Panc1 (cell line): ENCODE data around the gene IGFLR1. TPM values are rescaled to one million over a fixed set of nuclear protein-coding genes. Genes with fewer than 3 reads are reported as not detected.

Experiments used
- ATAC-seq: fragments of 200-7000 bp; cut with Tn5 transposase; 2 replicates; pipeline ENCODE4 v1.9.1; 2020; ENCODE audit warnings: mild to moderate bottlenecking, moderate library complexity
- BruUV-seq: library from RNA; stranded (reverse); fragments of 400-500 nt; replicated peaks from 2 replicates; lab custom pipeline; 2021; lab: Mats Ljungman, UMichigan
- CTCF ChIA-PET: fragments of 300-600 bp; sonication (Branson Sonifier 250); formaldehyde crosslinking; loops from one replicate; lab custom pipeline; 2022; ENCODE audit warnings: antibody characterized with exemption; lab: Charles Lee
- POLR2A ChIA-PET: fragments of 300-600 bp; sonication (Branson Sonifier 250); formaldehyde crosslinking; loops from one replicate; lab custom pipeline; 2022; ENCODE audit warnings: antibody characterized with exemption; lab: Charles Lee
- DNase-seq: peaks from one replicate; pipeline ENCODE4 v3.0.0-alpha.2; 2010; ENCODE audit warnings: low read depth, low spot score
- H3K27ac ChIP-seq: 2 replicates; pipeline ENCODE4 v1.5.1; 2011; ENCODE audit warnings: mild to moderate bottlenecking, low read length, inconsistent platforms
- H3K27me3 ChIP-seq: fragments of 200-500 bp; sonication (Bioruptor generic); 2 replicates; pipeline ENCODE4 v1.6.0; 2014; ENCODE audit warnings: low read length, inconsistent platforms; ENCODE audit not compliant: control insufficient read depth, insufficient read depth
- H3K36me3 ChIP-seq: fragments of 200-500 bp; sonication (Bioruptor generic); 2 replicates; pipeline ENCODE4 v1.5.1; 2014; ENCODE audit warnings: inconsistent platforms, mild to moderate bottlenecking, low read length, moderate library complexity; ENCODE audit not compliant: control insufficient read depth, insufficient read depth
- H3K4me1 ChIP-seq: 2 replicates; pipeline ENCODE4 v1.5.1; 2011; ENCODE audit warnings: inconsistent platforms, mild to moderate bottlenecking, low read length, moderate library complexity; ENCODE audit not compliant: control insufficient read depth, insufficient read depth
- H3K4me3 ChIP-seq, 2 experiments: 2 replicates each; pipeline ENCODE4 v1.5.1; 2011 to 2012; ENCODE audit warnings: low read depth in 2 of 2, low read length in 2 of 2, mild to moderate bottlenecking in 2 of 2, inconsistent platforms in 1 of 2, moderate library complexity in 1 of 2
- H3K9me3 ChIP-seq: fragments of 200-500 bp; sonication (Bioruptor generic); 2 replicates; pipeline ENCODE4 v1.5.1; 2014; ENCODE audit warnings: low read depth, mild to moderate bottlenecking, inconsistent platforms, low read length, moderate library complexity; ENCODE audit not compliant: control insufficient read depth, insufficient read depth
- CTCF ChIP-seq: fragments of 450-650 bp; IDR thresholded peaks from 2 replicates; pipeline ENCODE4 v1.5.1; 2017; ENCODE audit warnings: mild to moderate bottlenecking
- POLR2AphosphoS5 ChIP-seq: IDR thresholded peaks from 2 replicates; pipeline ENCODE4 v1.6.1; 2012; ENCODE audit warnings: mild to moderate bottlenecking, low read depth, low read length, moderate library complexity
- REST ChIP-seq, 2 experiments: IDR thresholded peaks; 2 replicates each; pipeline ENCODE4 v1.6.1; 2011 to 2012; ENCODE audit warnings: low read depth in 2 of 2, control low read depth in 1 of 2, low read length in 1 of 2, mild to moderate bottlenecking in 1 of 2, moderate library complexity in 1 of 2; ENCODE audit not compliant: insufficient read depth in 1 of 2
- SIN3A ChIP-seq: IDR thresholded peaks from 2 replicates; pipeline ENCODE4 v1.6.1; 2012; ENCODE audit warnings: low read depth, mild to moderate bottlenecking, low read length, moderate library complexity, borderline replicate concordance; ENCODE audit not compliant: insufficient read depth
- TCF7L2 ChIP-seq: IDR thresholded peaks from 2 replicates; pipeline ENCODE4 v1.6.1; 2011; ENCODE audit warnings: mild to moderate bottlenecking, low read depth, low read length, inconsistent platforms
- in situ Hi-C: cut with HindIII; loops from 2 replicates; pipeline ENCODE4 v1.10.0; 2016; ENCODE audit warnings: low sequenced_read_pairs, low pct_unique_long_range_greater_than_20kb
- intact Hi-C: fragments of 100-400 bp; cut with micrococcal nuclease; formaldehyde crosslinking; loops from one replicate; pipeline ENCODE4 v1.10.0; 2022; ENCODE audit not compliant: unreplicated experiment
- total RNA-seq: library from RNA; stranded (reverse); gene quantifications from one replicate; pipeline ENCODE4 v1.2.1, GENCODE V29; 2021; ENCODE audit not compliant: unreplicated experiment

Gene IGFLR1
- total RNA-seq, 1 experiment from 2014 or later, result 12.5 TPM

GRCh38 chr19:35781650-35782049, 39.4 kb upstream of the IGFLR1 start:
- H3K27ac ChIP-seq, result no peak overlapping the region
- H3K4me3 ChIP-seq, result no peak overlapping the region
- no peak for DNase-seq
- ChIA-PET CTCF (no interaction called here), POLR2A (no interaction called here)
- no peak for TF ChIP-seq POLR2AphosphoS5
- no peak for TF ChIP-seq CTCF
- TF ChIP-seq TCF7L2, result no peak
- no peak for TF ChIP-seq REST (IDR thresholded peaks at IDR 0.05; ENCODE audit: insufficient read depth in 1 of 2, low read depth in 2 of 2, low read length in 1 of 2)
- no peak for TF ChIP-seq SIN3A
- ATAC-seq, result no peak
- H3K27me3 ChIP-seq, result no peaks in the 10 kb centered on the region
- in situ Hi-C loops (no loop called here), intact Hi-C loops (no loop called here)
- peaks cover 1% of the 10 kb centered on the region; the same call in 1 of the 2 replicates for H3K4me1 ChIP-seq
- H3K36me3 ChIP-seq, result no peaks in the 10 kb centered on the region
- BruUV-seq, result no TSS peak
- H3K9me3 ChIP-seq, result no peaks in the 10 kb centered on the region

GRCh38 chr19:35780717-35781116, 38.5 kb upstream of the IGFLR1 start:
- ATAC-seq, result no peak
- no peak overlapping the region for H3K4me3 ChIP-seq
- POLR2A ChIA-PET, result interaction anchor here (0.6 kb wide), 1 partner anchor 12 kb away, joined by 4 read pairs; no protein-coding TSS in a partner anchor
- H3K27ac ChIP-seq, result no peak overlapping the region
- CTCF ChIA-PET, result no interaction called here
- no TSS peak for BruUV-seq
- H3K36me3 ChIP-seq, result no peaks in the 10 kb centered on the region
- no peaks in the 10 kb centered on the region for H3K27me3 ChIP-seq
- TF ChIP-seq REST (IDR thresholded peaks at IDR 0.05; ENCODE audit: insufficient read depth in 1 of 2, low read depth in 2 of 2, low read length in 1 of 2) (no peak), POLR2AphosphoS5 (no peak), CTCF (no peak), SIN3A (no peak), TCF7L2 (no peak)
- intact Hi-C loops (no loop called here), in situ Hi-C loops (no loop called here)
- H3K4me1 ChIP-seq, result peaks cover 7% of the 10 kb centered on the region; the same call in 1 of the 2 replicates
- no peak for DNase-seq
- no peaks in the 10 kb centered on the region for H3K9me3 ChIP-seq
